Activated T-cell treated with anti-CD3 and anti-CD28 coated beads for 24 hours (primary cell): ENCODE data around the gene TMEM121.
"Not testable (repeated sequence)": the region's sequence is repeated elsewhere in the genome, so short reads cannot be mapped to it uniquely, and the experiment has no call there.

ENCODE experiments used
- DNase-seq: peaks from one replicate; pipeline ENCODE4 v3.0.0-alpha.2; 2020; ENCODE audit warnings: low read depth

Gene TMEM121

DNA sequence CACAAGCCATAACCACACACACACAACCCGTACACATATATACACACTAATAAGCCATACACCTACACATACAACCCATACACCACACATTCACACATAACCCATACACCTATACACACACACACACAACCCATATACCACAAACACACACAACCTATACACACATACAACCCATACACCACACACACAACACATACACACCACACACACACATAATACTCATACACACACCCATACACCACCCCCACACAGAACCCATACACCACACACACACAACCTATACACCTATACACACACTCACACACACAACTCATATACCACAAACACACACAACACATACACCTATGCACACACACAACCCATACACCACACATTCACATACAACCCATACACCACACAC, 44.1 kb downstream of the TMEM121 start:
- DNase-seq, result no peak

DNA sequence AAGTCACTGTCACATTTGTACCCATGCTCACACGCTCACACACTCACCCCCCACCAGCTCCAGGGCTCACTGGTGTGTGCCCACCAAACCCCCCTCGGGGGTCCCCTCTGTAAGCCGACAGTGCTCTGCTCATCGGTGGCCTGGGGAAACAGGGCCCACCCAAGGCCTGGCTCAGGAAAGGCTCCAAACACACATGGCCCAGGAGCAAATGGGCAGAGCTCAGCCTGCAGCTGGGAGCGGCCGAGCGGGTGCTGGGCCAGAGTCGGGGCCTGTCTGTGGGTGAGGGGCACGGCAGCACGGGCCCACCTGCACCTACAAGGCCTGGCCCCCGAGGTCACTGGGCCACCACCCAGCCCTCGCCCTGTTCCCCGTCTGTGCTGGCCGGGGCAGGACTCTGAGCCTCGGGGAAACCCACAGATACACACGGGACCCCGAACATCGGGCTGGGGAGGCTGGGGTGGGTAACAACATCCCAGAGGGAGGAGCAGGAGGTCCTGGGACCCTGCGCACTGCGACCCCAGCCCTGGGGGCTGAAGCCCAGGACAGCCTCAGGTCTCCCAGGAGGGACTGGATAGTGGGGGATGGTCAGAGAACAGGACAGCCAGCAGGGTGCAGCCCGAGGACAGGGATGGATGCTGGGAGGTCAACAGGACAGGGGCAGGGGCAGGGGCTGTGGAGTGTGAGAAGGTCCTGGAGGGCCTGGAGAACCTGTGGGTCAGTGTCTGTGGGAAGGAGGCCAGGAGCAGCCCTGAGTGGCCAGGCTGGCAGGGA, 45.0 kb downstream of the TMEM121 start:
- not testable (repeated sequence) for DNase-seq

DNA sequence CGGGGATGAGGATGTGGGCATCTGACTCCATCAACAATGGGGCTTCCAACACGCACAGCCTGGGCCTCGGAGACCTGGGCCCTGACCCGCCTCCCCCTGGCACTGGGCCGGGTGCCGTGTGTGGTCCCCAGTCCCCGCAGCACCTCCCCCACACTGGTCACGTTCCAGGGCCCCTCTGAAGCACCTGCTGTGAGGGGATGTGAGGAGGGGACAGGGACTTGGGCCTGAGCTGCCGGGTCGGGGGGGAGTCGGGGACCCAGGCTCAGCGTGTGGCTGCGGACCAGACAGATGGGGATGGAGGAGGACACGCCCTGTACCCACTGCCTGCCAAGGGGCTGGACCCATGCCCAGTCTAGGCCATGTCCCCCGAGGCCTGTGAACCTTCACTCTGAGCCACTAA, 45.7 kb downstream of the TMEM121 start:
- DNase-seq, result not testable (repeated sequence)

DNA sequence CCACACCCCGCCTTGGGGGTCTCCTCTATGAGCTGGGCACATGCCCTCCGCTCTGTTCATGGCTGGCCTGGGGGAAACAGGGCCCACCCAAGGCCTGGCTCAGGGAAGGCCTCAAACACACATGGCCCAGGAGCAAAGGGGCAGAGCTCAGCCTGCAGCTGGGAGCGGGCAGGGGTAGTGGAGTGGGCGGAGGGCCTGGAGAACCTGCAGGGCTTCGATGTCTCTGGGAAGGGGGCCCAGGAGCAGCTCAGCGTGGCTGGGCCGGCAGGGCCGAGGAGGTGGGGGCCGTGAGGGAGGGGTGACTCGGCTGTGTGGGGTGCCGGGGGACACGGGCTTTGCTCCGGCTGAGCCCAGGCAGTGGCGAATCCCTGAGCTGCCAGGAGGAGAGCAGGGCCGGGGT, 47.5 kb downstream of the TMEM121 start:
- not testable (repeated sequence) for DNase-seq

DNA sequence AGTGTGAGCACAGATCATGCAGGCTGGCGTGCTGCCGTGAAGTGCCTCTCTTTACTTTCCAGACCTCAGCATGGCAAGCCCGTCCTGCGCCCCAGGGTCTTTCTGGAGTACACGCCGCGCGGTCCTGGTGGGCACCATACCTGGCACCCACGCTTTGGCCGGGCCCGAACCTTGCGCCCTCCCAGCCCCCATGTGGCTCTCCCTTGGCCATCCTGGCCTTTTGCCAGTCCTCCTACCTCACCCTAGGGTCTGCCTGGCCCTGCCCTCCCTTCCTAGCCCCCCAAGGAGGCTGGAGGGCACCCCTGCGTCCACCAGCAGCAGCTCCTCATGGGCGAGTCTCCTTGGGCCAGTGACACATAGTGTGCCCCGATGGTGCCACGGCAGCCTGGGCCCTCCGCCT, 48.0 kb downstream of the TMEM121 start:
- not testable (repeated sequence) for DNase-seq

DNA sequence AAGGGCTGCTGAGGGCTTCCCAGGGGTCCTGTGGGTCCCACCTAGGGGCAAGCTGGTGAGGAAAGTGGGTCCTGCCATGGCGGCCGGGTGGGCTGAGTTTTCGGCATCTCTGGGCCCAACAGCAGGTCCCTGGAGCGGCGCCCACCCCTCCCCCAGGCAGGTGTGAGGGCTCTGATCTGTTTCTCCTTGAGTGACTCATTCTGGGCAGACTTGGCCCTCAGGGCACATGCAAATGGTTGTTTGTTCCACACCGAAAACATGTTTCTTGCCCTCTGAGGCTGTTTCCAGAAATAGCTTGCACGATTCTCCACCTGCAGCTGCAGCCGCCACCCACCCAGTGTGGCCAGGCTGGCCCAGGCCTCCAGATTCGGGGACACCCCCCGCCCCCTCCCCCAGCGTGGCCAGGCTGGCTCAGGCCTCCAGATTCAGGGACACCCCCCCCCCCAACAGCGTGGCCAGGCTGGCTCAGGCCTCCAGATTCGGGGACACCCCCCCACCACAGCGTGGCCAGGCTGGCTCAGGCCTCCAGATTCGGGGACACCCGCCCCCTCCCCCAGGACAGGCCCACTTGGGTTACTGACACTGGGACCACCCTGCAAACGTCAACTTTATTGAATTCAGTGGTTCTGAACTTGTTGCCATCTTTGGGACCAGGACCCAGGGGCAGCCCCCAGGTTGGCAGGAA, 48.8 kb downstream of the TMEM121 start:
- not testable (repeated sequence) for DNase-seq

DNA sequence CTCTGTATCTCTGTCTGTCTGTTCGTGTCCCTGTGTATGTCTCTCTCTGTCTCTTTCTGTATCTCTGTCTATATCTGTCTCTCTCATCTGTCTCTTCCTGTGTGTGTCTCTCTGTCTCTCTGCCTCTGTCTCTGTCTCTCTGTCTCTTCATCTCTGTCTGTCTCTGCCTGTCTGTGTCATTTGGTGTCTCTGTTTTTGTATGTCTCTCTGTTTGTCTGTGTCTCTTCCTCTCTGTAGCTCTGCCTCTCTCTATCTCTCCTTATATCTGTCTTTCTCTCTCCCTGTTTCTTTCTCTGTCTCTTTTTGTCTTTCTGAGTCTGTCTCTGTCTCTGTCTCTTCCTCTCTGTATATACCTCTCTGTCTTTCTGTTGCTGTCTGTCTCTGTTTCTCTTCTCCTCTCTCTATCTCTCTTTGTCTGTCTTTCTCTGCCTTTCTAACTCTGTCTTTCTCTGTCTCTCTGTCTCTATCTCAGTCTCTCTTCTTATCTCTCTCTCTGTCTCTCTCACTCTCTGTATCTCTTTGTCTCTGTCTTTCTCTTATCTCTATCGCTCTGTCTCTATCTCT, 50.2 kb downstream of the TMEM121 start:
- DNase-seq, result no peak

DNA sequence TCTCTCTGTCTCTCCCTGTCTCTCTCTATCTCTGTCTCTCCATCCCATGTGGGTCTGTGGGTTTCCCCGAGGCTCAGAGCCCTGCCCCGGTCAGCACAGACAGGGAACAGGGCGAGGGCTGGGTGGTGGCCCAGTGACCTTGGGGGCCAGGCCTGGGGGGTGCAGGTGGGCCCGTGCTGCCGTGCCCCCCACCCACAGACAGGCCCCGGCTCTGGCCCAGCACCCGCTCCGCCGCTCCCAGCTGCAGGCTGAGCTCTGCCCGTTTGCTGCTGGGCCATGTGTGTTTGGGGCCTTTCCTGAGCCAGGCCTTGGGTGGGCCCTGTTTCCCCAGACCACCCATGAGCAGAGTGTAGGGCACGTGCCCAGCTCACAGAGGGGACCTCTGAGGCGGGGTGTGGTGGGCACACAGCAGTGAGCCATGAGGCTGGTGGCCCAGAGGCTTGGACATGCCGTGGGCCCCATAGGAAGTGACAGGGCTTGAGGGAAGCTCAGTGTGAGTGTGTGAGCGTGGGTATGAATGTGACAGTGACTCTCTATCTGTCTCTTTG, 51.0 kb downstream of the TMEM121 start:
- DNase-seq, result no peak

DNA sequence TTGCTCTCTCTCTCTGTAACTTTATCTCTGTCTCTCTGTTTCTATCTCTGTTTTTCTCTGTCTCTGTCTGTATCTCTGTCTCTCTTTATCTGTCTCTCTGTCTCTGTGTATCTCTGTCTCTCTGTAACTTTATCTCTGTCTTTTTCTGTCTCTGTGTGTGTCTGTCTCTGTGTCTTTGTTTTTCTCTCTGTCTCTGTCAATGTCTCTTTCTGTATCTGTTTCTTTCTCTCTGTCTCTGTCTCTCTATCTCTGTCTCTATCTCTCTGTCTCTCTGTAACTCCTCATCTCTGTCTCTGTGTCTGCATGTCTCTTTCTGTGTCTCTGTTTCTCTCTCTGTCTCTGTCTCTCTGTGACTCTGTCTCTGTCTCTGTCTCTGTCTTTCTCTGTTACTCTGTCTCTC, 51.7 kb downstream of the TMEM121 start:
- DNase-seq, result no peak

DNA sequence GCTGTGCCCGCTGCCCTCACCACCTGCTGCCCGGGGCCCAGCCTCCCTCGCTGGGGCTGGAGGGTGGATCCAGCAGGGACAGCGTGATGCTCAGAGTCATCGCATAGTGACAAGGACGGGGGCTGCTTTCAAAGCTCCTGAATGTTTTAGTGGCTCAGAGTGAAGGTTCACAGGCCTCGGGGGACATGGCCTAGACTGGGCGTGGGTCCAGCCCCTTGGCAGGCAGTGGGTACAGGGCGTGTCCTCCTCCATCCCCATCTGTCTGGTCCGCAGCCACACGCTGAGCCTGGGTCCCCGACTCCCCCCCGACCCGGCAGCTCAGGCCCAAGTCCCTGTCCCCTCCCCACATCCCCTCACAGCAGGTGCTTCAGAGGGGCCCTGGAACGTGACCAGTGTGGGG, 52.8 kb downstream of the TMEM121 start:
- DNase-seq, result not testable (repeated sequence)
